ENCODE measurements around the gene IL18. TPM values are rescaled to one million over a fixed set of nuclear protein-coding genes. Genes with fewer than 3 reads are reported as not detected.

IL18 gene
- total and polyA plus RNA-seq, 2 experiments from 2014 or later = 0.28 to 1.7 TPM

DNA sequence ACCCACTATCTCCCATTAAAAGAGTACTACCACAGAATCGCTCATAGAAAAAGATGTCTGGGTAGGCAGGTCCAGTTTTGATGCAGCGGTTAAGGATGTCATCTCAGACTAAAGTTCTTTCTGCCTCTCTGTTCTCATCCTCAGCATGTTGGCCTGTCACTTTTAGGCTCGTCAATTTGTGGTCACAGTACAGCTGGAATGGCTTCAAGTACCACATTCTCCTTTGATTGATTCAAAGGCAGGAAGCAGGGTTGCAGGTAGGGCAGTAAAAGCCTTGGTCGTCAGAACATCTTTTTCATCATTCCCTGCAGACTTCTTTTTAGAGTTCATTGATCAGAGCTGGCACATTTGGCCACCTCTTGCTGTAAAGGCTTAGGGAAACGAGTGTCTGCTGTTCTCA lies 48.5 kb downstream of the IL18 start:
- Histone ChIP-seq H3K9me2 (ENCODE audit: insufficient read depth) (no peaks in the 10 kb centered on the region), H3K36me3 (ENCODE audit: insufficient read depth) (no peaks in the 10 kb centered on the region), H3K4me1 (ENCODE audit: insufficient read depth) (no peaks in the 10 kb centered on the region), H3K27ac (ENCODE audit: low read depth) (no peak overlapping the region), H3K4me3 (no peak overlapping the region), H3K27me3 (ENCODE audit: insufficient read depth) (no peaks in the 10 kb centered on the region), H2AFZ (no peak overlapping the region), H4K20me1 (replicated peaks; ENCODE audit: insufficient read depth) (no peaks in the 10 kb centered on the region), H3K4me2 (no peak overlapping the region), H3F3A (replicated peaks; ENCODE audit: low read depth) (no peaks in the 10 kb centered on the region), H3K79me2 (replicated peaks; ENCODE audit: insufficient read depth) (no peaks in the 10 kb centered on the region)
- H3K4me1 Mint-ChIP-seq = no peaks in the 10 kb centered on the region
- H3K4me3 Mint-ChIP-seq = no peak overlapping the region
- H3K9me3 Mint-ChIP-seq = no peaks in the 10 kb centered on the region; the same call in 2 of the 3 replicates
- H3K27ac Mint-ChIP-seq = no peak overlapping the region
- ATAC-seq (no peak), DNase-seq (ENCODE audit: low spot score) (no peak)
- H3K27me3 Mint-ChIP-seq (ENCODE audit: insufficient read depth, low read depth, poor library complexity) = peaks cover 3% of the 10 kb centered on the region
- TF ChIP-seq JUNB (IDR thresholded peaks at IDR 0.05; ENCODE audit: unreplicated experiment) (no peak), EZH2 (IDR thresholded peaks at IDR 0.05; ENCODE audit: low read depth, unreplicated experiment) (no peak), STAT1 (IDR thresholded peaks at IDR 0.05; ENCODE audit: unreplicated experiment) (no peak), ZNF114 (CRISPR knock-in tag; IDR thresholded peaks at IDR 0.05) (no peak), POLR2AphosphoS5 (IDR thresholded peaks at IDR 0.05; ENCODE audit: low read depth) (no peak), ZNF331 (CRISPR knock-in tag; IDR thresholded peaks at IDR 0.05; ENCODE audit: low read depth) (no peak), NANOG (IDR thresholded peaks at IDR 0.05; ENCODE audit: borderline replicate concordance) (no peak), EZH2phosphoT487 (IDR thresholded peaks at IDR 0.05; ENCODE audit: unreplicated experiment) (no peak), CREB1 (CRISPR knock-in tag; IDR thresholded peaks at IDR 0.05; ENCODE audit: low read depth) (no peak)
- TF ChIP-seq, protein P1, sequence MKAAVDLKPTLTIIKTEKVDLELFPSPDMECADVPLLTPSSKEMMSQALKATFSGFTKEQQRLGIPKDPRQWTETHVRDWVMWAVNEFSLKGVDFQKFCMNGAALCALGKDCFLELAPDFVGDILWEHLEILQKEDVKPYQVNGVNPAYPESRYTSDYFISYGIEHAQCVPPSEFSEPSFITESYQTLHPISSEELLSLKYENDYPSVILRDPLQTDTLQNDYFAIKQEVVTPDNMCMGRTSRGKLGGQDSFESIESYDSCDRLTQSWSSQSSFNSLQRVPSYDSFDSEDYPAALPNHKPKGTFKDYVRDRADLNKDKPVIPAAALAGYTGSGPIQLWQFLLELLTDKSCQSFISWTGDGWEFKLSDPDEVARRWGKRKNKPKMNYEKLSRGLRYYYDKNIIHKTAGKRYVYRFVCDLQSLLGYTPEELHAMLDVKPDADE (IDR thresholded peaks at IDR 0.05) = no peak
- TF ChIP-seq, protein P2, sequence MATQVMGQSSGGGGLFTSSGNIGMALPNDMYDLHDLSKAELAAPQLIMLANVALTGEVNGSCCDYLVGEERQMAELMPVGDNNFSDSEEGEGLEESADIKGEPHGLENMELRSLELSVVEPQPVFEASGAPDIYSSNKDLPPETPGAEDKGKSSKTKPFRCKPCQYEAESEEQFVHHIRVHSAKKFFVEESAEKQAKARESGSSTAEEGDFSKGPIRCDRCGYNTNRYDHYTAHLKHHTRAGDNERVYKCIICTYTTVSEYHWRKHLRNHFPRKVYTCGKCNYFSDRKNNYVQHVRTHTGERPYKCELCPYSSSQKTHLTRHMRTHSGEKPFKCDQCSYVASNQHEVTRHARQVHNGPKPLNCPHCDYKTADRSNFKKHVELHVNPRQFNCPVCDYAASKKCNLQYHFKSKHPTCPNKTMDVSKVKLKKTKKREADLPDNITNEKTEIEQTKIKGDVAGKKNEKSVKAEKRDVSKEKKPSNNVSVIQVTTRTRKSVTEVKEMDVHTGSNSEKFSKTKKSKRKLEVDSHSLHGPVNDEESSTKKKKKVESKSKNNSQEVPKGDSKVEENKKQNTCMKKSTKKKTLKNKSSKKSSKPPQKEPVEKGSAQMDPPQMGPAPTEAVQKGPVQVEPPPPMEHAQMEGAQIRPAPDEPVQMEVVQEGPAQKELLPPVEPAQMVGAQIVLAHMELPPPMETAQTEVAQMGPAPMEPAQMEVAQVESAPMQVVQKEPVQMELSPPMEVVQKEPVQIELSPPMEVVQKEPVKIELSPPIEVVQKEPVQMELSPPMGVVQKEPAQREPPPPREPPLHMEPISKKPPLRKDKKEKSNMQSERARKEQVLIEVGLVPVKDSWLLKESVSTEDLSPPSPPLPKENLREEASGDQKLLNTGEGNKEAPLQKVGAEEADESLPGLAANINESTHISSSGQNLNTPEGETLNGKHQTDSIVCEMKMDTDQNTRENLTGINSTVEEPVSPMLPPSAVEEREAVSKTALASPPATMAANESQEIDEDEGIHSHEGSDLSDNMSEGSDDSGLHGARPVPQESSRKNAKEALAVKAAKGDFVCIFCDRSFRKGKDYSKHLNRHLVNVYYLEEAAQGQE (IDR thresholded peaks at IDR 0.05; ENCODE audit: unreplicated experiment) = no peak
- TF ChIP-seq, protein P3, sequence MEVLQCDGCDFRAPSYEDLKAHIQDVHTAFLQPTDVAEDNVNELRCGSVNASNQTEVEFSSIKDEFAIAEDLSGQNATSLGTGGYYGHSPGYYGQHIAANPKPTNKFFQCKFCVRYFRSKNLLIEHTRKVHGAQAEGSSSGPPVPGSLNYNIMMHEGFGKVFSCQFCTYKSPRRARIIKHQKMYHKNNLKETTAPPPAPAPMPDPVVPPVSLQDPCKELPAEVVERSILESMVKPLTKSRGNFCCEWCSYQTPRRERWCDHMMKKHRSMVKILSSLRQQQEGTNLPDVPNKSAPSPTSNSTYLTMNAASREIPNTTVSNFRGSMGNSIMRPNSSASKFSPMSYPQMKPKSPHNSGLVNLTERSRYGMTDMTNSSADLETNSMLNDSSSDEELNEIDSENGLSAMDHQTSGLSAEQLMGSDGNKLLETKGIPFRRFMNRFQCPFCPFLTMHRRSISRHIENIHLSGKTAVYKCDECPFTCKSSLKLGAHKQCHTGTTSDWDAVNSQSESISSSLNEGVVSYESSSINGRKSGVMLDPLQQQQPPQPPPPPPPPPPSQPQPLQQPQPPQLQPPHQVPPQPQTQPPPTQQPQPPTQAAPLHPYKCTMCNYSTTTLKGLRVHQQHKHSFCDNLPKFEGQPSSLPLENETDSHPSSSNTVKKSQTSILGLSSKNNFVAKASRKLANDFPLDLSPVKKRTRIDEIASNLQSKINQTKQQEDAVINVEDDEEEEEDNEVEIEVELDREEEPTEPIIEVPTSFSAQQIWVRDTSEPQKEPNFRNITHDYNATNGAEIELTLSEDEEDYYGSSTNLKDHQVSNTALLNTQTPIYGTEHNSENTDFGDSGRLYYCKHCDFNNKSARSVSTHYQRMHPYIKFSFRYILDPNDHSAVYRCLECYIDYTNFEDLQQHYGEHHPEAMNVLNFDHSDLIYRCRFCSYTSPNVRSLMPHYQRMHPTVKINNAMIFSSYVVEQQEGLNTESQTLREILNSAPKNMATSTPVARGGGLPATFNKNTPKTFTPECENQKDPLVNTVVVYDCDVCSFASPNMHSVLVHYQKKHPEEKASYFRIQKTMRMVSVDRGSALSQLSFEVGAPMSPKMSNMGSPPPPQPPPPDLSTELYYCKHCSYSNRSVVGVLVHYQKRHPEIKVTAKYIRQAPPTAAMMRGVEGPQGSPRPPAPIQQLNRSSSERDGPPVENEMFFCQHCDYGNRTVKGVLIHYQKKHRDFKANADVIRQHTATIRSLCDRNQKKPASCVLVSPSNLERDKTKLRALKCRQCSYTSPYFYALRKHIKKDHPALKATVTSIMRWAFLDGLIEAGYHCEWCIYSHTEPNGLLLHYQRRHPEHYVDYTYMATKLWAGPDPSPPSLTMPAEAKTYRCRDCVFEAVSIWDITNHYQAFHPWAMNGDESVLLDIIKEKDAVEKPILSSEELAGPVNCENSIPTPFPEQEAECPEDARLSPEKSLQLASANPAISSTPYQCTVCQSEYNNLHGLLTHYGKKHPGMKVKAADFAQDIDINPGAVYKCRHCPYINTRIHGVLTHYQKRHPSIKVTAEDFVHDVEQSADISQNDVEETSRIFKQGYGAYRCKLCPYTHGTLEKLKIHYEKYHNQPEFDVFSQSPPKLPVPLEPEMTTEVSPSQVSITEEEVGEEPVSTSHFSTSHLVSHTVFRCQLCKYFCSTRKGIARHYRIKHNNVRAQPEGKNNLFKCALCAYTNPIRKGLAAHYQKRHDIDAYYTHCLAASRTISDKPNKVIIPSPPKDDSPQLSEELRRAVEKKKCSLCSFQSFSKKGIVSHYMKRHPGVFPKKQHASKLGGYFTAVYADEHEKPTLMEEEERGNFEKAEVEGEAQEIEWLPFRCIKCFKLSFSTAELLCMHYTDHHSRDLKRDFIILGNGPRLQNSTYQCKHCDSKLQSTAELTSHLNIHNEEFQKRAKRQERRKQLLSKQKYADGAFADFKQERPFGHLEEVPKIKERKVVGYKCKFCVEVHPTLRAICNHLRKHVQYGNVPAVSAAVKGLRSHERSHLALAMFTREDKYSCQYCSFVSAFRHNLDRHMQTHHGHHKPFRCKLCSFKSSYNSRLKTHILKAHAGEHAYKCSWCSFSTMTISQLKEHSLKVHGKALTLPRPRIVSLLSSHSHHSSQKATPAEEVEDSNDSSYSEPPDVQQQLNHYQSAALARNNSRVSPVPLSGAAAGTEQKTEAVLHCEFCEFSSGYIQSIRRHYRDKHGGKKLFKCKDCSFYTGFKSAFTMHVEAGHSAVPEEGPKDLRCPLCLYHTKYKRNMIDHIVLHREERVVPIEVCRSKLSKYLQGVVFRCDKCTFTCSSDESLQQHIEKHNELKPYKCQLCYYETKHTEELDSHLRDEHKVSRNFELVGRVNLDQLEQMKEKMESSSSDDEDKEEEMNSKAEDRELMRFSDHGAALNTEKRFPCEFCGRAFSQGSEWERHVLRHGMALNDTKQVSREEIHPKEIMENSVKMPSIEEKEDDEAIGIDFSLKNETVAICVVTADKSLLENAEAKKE (CRISPR knock-in tag; IDR thresholded peaks at IDR 0.05) = no peak
- TF ChIP-seq, protein P4, sequence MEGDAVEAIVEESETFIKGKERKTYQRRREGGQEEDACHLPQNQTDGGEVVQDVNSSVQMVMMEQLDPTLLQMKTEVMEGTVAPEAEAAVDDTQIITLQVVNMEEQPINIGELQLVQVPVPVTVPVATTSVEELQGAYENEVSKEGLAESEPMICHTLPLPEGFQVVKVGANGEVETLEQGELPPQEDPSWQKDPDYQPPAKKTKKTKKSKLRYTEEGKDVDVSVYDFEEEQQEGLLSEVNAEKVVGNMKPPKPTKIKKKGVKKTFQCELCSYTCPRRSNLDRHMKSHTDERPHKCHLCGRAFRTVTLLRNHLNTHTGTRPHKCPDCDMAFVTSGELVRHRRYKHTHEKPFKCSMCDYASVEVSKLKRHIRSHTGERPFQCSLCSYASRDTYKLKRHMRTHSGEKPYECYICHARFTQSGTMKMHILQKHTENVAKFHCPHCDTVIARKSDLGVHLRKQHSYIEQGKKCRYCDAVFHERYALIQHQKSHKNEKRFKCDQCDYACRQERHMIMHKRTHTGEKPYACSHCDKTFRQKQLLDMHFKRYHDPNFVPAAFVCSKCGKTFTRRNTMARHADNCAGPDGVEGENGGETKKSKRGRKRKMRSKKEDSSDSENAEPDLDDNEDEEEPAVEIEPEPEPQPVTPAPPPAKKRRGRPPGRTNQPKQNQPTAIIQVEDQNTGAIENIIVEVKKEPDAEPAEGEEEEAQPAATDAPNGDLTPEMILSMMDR (conservative IDR thresholded peaks at IDR 0.05; ENCODE audit: low read depth in 2 of 2) = no peak
- no peaks in the 10 kb centered on the region for H3K36me3 Mint-ChIP-seq (ENCODE audit: low read depth)

Measured in GM23338 (cell line).